ENCODE results near the gene PMF1. TPM values are rescaled to one million over a fixed set of nuclear protein-coding genes. Genes with fewer than 3 reads are reported as not detected.
"Not testable (repeated sequence)": the region's sequence is repeated elsewhere in the genome, so short reads cannot be mapped to it uniquely, and the experiment has no call there.

The PMF1 gene, protein sequence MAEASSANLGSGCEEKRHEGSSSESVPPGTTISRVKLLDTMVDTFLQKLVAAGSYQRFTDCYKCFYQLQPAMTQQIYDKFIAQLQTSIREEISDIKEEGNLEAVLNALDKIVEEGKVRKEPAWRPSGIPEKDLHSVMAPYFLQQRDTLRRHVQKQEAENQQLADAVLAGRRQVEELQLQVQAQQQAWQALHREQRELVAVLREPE
- 100 to 1,000 TPM; 184 to 201 (median 192) TPM for total RNA-seq

DNA sequence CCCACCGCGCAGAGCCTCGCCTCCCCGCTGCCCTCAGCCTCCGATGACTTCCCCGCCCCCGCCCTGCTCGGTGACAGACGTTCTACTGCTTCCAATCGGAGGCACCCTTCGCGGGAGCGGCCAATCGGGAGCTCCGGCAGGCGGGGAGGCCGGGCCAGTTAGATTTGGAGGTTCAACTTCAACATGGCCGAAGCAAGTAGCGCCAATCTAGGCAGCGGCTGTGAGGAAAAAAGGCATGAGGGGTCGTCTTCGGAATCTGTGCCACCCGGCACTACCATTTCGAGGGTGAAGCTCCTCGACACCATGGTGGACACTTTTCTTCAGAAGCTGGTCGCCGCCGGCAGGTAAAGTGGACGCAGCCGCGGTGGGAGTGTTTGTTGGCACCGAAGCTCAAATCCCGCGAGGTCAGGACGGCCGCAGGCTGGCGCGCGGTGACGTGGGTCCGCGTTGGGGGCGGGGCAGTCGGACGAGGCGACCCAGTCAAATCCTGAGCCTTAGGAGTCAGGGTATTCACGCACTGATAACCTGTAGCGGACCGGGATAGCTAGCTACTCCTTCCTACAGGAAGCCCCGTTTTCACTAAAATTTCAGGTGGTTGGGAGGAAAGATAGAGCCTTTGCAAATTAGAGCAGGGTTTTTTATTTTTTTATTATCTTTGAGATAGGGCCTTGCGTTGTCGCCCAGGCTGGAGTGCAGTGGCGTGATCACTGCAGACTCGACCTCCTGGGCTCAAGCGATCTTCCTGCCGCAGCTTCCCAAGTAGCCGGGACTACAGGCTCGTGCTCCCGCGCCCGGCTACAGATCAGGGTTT is at the start of gene PMF1:
Gene PMF1 (plus strand): TSS at position 175 of the 811 bp plus-strand sequence. CDS start 9 bp downstream, at position 184.
- no peaks in the 10 kb centered on the region for H3K27me3 Mint-ChIP-seq (ENCODE audit: low read depth)
- peak within 1 kb of the TSS; percentile 95 for H3K4me3 Mint-ChIP-seq
- H3K9me3 Mint-ChIP-seq, result no peaks in the 10 kb centered on the region
- ATAC-seq (peak; percentile 93 to 95), DNase-seq (peak; percentile 93)
- peaks cover 41% of the 10 kb centered on the region for H3K4me1 Mint-ChIP-seq (ENCODE audit: low read depth)
- peaks cover 34% of the 10 kb centered on the region for H3K36me3 Mint-ChIP-seq (ENCODE audit: insufficient read depth)

DNA sequence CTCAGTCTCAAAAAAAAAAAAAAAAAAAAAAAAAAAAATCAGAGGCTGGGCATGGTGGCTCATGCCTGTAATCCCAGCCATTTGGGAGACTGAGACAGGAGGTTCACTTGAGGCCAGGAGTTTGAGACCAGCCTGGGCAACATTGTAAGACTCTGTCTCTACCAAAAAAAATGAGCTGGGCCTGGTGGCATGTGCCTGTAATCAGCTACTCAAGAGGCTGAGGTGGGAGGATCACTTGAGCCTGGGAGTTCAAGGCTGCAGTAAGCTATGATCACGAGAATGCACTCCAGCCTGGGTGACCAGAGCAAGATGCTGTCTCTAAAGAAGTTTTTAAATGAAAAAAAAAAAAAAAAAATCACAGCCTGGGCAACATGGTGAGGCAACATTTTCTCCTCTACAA is 49.1 kb upstream of the PMF1 start:
- Mint-ChIP-seq H3K4me3 (no peak overlapping the region), H3K27me3 (ENCODE audit: low read depth) (no peaks in the 10 kb centered on the region), H3K36me3 (ENCODE audit: insufficient read depth) (peaks cover 7% of the 10 kb centered on the region), H3K4me1 (ENCODE audit: low read depth) (peaks cover 52% of the 10 kb centered on the region), H3K9me3 (peaks cover 4% of the 10 kb centered on the region)
- ATAC-seq (no peak), DNase-seq (no peak)

DNA sequence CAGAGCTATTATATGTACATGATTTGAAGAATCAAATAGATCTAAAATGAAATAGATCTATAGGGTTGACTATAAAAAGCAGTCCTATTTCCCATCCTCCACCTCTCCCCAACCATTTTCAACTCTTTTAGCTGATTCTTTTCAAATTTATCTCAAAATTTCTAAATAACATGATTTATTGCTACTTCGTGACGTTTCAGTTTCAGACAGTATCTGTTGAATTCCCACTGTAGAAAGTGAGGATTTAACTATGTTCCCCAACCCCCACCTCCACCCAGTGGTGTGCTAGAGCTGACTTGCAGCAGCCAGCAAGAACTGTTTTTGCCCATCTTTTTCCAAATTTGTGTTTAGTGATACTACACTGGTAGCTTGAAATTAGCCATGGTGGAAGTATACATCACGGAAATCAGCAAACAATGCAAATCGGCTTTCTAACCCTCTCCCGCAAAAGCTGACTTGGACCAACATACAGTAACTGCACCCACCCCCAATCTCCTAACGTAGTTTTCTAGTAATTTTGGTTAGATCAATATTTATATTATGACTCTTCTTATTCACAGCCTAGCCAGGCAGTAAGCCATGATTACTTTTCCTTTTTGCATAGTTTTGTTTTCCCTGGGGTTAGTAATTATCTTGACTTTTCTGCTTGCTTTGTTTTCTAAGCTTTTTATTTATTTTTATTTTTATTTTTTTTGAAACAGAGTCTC is 48.5 kb upstream of the PMF1 start:
- DNase-seq (no peak), ATAC-seq (no peak)
- Mint-ChIP-seq H3K4me1 (ENCODE audit: low read depth) (peaks cover 46% of the 10 kb centered on the region), H3K9me3 (peaks cover 4% of the 10 kb centered on the region), H3K27me3 (ENCODE audit: low read depth) (no peaks in the 10 kb centered on the region), H3K36me3 (ENCODE audit: insufficient read depth) (peaks cover 7% of the 10 kb centered on the region), H3K4me3 (no peak overlapping the region)

DNA sequence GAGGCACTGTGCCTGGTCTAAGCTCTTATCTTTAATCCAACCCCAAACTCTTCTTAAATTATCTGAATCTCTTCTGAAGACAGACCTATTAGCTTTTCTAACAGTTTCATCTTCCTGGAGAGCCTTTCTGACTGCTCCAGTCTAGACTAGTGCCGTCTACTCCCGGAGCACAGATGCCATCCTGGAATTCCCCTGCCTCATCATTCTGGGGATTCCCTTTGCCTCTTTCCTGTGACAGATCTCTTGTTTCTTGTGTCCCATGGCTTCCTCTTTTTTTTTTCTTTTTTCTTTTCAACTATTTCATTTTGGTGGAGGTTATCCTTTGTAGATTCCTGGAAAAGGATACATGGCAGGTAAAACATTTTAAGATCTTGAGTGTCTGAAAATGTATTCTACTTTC is 47.7 kb upstream of the PMF1 start:
- Mint-ChIP-seq H3K9me3 (peaks cover 4% of the 10 kb centered on the region), H3K36me3 (ENCODE audit: insufficient read depth) (peaks cover 7% of the 10 kb centered on the region), H3K27me3 (ENCODE audit: low read depth) (no peaks in the 10 kb centered on the region), H3K4me1 (ENCODE audit: low read depth) (peaks cover 38% of the 10 kb centered on the region), H3K4me3 (no peak overlapping the region)
- ATAC-seq, result no peak
- no peak for DNase-seq

DNA sequence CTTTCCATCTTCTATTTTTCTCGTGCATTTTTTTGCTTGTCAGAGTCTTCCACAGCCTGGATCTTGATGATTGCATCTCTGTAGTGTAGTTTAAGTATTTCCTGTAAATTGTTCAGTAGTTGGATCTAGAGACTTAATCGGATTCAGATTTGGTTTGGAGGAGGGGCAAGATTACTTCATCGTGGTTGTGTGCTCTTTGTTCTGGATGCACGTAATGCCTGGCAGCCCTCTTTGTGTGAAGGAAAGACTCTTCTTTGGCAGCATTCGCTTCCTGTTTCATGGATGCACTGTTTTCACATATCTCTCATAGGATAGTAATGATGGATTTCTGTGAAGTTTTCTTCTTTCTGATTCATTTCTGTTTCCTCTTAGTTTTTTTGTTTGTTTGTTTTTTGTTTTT is 45.3 kb upstream of the PMF1 start:
- no peak overlapping the region for H3K4me3 Mint-ChIP-seq
- no peak for ATAC-seq
- peaks cover 4% of the 10 kb centered on the region for H3K9me3 Mint-ChIP-seq
- no peak for DNase-seq
- no peaks in the 10 kb centered on the region for H3K27me3 Mint-ChIP-seq (ENCODE audit: low read depth)
- H3K36me3 Mint-ChIP-seq (ENCODE audit: insufficient read depth), result peaks cover 4% of the 10 kb centered on the region
- peaks cover 17% of the 10 kb centered on the region for H3K4me1 Mint-ChIP-seq (ENCODE audit: low read depth)

DNA sequence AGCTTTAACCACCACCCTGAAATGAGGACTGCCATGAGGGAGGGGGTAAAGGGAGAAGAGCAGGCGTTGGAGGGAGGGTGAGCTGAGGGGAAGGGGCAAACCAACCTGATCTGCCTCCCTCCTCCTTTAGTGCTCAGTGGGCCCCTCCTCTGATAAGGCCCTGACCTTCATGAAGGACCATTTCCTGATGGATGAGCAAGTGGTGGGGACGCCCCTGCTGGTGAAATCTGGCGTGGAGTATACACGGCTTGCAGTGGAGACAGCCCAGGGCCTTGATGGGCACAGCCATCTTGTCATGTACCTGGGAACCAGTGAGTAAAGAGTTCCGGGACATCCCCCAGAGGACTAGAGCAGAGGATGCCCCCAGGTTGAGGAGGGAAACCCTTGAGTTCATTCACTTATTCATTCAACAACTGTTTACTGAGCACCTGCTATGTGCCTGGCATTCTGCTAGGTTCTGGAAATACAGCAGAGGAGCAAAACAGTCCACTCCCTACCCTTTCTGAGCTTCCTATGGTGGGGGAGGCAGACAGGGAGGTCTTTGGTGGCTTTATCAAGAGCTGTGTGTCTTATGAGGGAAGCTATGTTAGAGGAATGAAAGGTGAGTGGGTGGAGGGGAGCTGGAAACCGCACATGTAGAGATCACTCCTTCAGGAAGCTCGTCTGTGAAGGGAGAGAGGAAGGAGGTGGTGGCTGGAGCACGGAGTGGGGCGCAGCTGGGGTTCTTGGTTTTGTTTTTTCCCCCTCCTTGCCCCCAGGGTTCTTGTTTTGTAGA is 39.9 kb upstream of the PMF1 start:
- Mint-ChIP-seq H3K36me3 (ENCODE audit: insufficient read depth) (peaks cover 5% of the 10 kb centered on the region), H3K9me3 (no peaks in the 10 kb centered on the region), H3K4me3 (no peak overlapping the region), H3K4me1 (ENCODE audit: low read depth) (peaks cover 7% of the 10 kb centered on the region), H3K27me3 (ENCODE audit: low read depth) (peaks cover 4% of the 10 kb centered on the region)
- DNase-seq, result no peak
- no peak for ATAC-seq

DNA sequence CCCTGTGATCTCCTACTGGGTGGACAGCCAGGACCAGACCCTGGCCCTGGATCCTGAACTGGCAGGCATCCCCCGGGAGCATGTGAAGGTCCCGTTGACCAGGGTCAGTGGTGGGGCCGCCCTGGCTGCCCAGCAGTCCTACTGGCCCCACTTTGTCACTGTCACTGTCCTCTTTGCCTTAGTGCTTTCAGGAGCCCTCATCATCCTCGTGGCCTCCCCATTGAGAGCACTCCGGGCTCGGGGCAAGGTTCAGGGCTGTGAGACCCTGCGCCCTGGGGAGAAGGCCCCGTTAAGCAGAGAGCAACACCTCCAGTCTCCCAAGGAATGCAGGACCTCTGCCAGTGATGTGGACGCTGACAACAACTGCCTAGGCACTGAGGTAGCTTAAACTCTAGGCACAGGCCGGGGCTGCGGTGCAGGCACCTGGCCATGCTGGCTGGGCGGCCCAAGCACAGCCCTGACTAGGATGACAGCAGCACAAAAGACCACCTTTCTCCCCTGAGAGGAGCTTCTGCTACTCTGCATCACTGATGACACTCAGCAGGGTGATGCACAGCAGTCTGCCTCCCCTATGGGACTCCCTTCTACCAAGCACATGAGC is 36.1 kb upstream of the PMF1 start:
- H3K4me1 Mint-ChIP-seq (ENCODE audit: low read depth), result peaks cover 17% of the 10 kb centered on the region
- DNase-seq (no peak), ATAC-seq (peak in 1 of 2 donors; percentile 15)
- H3K4me3 Mint-ChIP-seq, result no peak overlapping the region
- peaks cover 4% of the 10 kb centered on the region for H3K27me3 Mint-ChIP-seq (ENCODE audit: low read depth)
- H3K36me3 Mint-ChIP-seq (ENCODE audit: insufficient read depth), result peaks cover 5% of the 10 kb centered on the region
- no peaks in the 10 kb centered on the region for H3K9me3 Mint-ChIP-seq

DNA sequence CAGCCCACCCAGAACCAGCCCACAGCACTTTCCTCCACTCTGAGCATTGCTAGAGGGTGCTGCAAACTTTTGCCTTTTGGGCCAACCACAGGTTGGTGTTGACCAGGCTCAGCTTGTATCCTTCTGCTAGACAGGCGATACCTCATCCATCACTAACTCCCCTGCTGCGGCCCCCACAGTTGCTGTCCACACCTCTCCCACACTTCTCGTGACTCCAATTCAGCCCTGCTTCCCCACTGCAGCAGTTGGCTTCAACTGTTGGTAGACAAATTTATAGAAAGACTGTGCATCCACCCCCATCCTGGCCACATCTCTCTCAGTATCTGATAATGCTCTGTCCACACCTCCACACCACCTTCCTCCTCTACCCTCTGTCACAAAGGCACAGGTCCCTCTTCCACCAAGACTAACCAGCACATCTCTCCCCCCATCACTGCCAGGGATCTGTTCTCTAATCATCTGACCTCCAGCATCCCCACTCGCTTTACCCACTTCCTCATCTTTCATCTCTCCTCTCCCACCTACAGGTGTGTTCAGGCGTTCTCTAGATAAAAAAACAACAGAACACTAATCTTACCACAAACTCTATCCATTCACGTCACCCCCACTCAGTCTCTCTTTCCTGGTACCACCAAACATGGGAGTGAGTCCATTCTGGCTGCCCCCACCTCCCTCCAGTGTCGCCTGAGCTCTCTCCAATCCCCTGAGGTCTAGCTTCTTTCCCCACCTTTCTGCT is 34.7 kb upstream of the PMF1 start:
- no peak for DNase-seq
- Mint-ChIP-seq H3K4me3 (peak overlapping the region; percentile 1), H3K9me3 (no peaks in the 10 kb centered on the region), H3K4me1 (ENCODE audit: low read depth) (peaks cover 16% of the 10 kb centered on the region), H3K27me3 (ENCODE audit: low read depth) (peaks cover 2% of the 10 kb centered on the region), H3K36me3 (ENCODE audit: insufficient read depth) (peaks cover 5% of the 10 kb centered on the region)
- peak; percentile 14 to 46 for ATAC-seq

DNA sequence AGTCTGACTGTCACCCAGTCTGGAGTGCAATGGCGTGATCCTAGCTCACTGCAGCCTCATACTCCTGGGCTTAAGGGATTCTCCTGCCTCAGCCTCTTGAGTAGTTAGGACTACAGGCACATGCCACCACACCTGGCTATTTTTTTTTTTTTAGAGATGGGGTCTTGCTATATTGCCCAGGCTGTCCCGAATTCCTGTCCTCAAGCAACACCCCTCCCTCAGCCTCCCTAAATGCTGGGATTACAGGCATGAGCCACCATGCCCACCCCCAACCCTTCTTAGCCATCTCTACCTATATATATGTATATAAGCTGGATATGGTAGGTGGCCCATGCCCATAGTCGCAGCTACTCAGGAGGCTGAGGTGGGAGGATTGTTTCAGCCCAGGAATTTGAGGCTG is 32.3 kb upstream of the PMF1 start:
- DNase-seq, result no peak
- Mint-ChIP-seq H3K36me3 (ENCODE audit: insufficient read depth) (peaks cover 3% of the 10 kb centered on the region), H3K4me3 (no peak overlapping the region), H3K9me3 (no peaks in the 10 kb centered on the region), H3K4me1 (ENCODE audit: low read depth) (peaks cover 10% of the 10 kb centered on the region), H3K27me3 (ENCODE audit: low read depth) (peaks cover 2% of the 10 kb centered on the region)
- ATAC-seq, result no peak

DNA sequence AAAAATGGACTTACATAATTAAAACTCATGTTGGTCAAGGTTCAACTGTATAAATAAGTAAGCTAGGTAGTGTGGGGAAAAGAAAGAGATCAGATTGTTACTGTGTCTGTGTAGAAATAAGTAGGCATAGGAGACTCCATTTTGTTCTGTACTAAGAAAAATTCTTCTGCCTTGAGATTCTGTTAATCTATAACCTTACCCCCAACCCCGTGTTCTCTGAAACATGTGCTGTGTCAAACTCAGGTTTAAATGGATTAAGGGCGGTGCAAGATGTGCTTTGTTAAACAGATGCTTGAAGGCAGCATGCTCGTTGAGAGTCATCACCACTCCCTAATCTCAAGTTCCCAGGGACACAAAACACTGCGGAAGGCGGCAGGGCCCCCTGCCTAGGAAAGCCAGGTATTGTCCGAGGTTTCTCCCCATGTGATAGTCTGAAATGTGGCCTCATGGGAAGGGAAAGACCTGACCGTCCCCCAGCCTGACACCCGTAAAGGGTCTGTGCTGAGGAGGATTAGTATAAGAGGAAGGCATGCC is 31.3 kb upstream of the PMF1 start:
- not testable (repeated sequence) for H3K4me3 Mint-ChIP-seq; H3K9me3 Mint-ChIP-seq; H3K27me3 Mint-ChIP-seq (ENCODE audit: low read depth); H3K36me3 Mint-ChIP-seq (ENCODE audit: insufficient read depth); DNase-seq; ATAC-seq
- H3K4me1 Mint-ChIP-seq (ENCODE audit: low read depth), result peaks cover 10% of the 10 kb centered on the region

DNA sequence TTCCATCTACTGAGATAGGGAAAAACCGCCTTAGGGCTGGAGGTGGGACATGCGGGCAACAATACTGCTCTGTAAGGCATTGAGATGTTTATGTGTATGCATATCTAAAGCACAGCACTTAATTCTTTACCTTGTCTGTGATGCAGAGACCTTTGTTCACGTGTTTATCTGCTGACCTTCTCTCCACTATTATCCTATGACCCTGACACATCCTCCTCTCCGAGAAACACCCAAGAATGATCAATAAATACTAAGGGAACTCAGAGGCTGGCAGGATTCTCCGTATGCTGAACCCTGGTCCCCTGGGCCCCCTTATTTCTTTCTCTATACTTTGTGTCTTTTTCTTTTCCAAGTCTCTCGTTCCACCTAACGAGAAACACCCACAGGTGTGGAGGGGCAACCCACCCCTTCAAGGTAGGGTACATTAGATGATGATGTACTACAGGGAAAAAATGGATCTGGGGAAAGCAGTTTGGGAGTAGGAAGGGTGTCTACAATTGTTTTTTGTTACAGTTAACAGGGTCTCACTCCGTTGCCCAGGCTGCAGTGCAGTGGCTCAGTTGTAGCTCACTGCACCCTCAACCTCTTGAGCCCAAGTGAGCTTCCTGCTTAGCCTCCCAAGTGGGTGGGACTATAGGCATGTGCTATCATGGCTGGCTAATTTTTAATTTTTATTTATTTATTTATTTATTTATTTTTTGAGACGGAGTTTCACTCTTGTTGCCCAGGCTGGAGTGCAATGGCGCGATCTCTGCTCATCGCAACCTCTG is 30.6 kb upstream of the PMF1 start:
- not testable (repeated sequence) for H3K36me3 Mint-ChIP-seq (ENCODE audit: insufficient read depth); DNase-seq; H3K4me3 Mint-ChIP-seq; ATAC-seq; H3K27me3 Mint-ChIP-seq (ENCODE audit: low read depth); H3K9me3 Mint-ChIP-seq
- H3K4me1 Mint-ChIP-seq (ENCODE audit: low read depth), result peaks cover 10% of the 10 kb centered on the region

DNA sequence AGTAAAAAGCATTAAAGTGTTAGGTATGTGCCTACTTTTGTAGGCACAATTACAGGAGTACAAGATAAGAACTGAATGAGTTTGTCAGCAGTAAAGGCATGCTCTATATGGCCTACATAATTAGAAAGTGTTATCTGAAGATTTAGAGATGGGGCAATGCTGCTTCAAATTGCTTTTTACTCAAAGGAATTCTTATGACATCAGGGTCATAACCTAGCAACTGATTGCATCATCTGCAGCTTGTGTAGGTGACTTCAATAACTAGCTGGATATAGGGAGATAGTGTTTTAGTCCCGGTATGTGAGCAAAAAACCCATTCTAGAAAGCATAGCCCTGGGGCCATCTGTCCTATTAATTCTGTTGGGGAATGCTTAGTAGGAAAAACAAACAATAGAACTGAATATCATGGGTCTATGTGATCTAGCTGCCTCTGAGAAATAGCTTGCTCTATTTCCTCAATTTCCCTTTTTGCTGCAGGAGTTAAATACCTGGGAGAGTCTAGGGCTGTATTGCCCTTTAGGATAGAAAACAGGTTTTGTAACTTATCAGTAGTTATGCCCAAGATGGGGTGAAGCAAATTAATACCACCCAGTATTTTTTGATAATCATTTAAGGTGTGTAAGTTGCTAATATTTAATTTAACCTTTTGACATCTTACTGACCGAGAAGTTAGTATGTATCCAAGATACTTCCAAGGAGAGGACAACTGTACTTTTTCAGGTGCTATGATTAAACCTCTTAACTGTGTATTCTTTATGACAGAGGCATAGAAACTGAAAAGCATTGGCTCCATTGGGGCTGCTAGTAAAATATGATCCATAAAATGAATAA is 26.2 kb upstream of the PMF1 start:
- H3K4me3 Mint-ChIP-seq; DNase-seq; H3K36me3 Mint-ChIP-seq (ENCODE audit: insufficient read depth); ATAC-seq; H3K9me3 Mint-ChIP-seq; H3K4me1 Mint-ChIP-seq (ENCODE audit: low read depth); H3K27me3 Mint-ChIP-seq (ENCODE audit: low read depth): not testable (repeated sequence)

Data from activated T-cell treated with anti-CD3 and anti-CD28 coated beads, Interleukin-2, amount 50 U/mL, for 4 hours (primary cell).